HT1080 (cell line): Measurements from ENCODE around the gene SUPT3H. TPM values are rescaled to one million over a fixed set of nuclear protein-coding genes. Genes with fewer than 3 reads are reported as not detected.

Experiments
- DNase-seq: peaks from one replicate; pipeline ENCODE4 v3.0.0-alpha.2; 2015; ENCODE audit warnings: low read depth
- total RNA-seq: library from RNA; depleted of rRNA; stranded (reverse); fragments of >200 nt; shearing (Covaris generic); gene quantifications from 2 replicates; pipeline ENCODE4 v1.2.3, GENCODE V29; 2014

SUPT3H gene
- total RNA-seq, 1 experiment from 2014 or later: 9.1 TPM

DNA sequence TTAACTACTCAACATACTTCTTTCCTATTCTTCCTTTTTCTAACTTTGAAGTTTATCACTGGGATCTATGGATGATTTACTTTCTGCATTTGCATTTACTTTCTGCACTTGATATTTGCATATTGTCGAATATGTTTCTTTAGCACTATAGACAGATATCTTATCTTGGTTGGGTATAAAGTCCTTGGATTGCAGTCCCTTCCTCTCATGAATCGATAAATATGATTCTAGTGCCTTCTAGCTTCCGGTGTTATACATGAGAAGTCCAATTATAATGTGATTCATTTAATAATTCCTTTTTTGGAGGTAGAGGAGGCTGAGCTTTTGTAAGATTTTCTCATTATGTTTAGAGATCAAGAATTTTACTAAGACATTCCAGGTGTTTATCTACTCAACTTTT lies 370.8 kb downstream of the SUPT3H start:
- no peak for DNase-seq

GRCh38 chr6:45003961-45004360 lies 373.8 kb downstream of the SUPT3H start:
- no peak for DNase-seq

DNA sequence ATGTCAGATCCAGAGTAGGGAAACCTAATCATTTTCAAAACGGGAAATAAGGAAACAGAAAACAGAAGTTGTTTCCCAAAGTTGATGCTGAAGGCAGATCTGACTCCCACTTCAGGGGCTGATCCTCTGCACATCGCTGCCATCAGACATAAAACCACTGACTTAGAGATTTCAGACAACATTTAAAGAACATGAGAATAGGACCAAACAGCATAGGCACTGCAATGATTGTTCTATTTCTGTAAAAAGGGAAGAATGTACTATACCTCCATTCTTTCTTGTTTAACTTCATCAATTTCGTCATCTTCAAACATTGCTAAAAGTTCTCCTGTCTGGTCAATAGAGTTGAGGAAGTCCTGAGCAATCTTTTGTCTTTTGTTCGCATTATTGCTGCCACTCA lies 374.3 kb downstream of the SUPT3H start:
- DNase-seq: no peak

DNA sequence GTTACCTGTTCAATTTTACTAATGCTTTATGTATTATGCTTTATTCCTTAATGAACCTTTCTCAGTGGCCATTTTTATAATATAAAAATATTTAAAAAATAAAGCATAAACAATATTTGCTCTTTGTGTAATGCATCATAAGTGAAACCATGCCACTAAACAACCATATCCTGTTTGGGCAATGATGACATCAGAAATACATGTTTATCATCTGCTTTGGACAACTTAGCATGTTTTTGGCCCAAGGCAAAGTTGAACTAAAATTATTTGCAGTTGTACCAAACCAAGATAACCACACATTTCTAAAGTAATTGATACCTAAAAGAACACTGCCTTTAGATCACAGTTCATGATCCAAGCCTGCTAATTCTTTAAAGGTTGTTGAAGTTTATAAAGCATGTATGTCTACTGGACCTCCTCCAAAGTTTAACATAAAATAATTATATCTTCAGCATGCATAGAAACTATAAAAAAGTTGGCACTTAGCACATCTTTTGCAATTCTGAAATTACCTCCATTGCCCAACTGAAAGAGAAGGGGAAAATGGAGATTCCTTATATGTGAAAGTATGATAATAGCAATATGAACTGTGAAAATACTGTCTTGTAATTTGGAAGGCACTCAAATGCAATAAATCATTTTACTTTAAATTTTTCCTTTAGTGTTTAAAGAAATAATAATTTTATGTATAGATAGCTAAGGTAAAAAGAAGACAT lies 375.2 kb downstream of the SUPT3H start:
- no peak for DNase-seq

GRCh38 chr6:45001663-45002062 lies 376.1 kb downstream of the SUPT3H start:
- DNase-seq: no peak

DNA sequence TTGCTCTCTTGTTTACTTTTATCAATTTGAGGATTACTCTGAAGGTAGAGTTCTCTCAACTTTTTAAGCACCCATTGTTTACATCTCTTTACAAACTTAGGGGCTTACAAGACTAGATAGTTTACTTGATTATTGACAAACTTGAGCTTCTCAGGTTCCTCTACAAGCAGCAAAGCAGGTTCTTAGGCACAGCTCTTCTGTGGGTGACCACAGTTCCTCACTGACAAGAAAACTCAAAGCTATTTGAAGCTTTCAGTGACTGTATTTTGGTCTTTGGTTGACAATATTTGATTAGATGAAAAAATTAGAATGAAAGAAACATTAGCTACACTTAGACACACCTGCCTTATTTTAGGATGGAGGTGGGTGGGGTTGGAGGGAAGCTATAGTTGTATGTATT lies 376.9 kb downstream of the SUPT3H start:
- no peak for DNase-seq

DNA sequence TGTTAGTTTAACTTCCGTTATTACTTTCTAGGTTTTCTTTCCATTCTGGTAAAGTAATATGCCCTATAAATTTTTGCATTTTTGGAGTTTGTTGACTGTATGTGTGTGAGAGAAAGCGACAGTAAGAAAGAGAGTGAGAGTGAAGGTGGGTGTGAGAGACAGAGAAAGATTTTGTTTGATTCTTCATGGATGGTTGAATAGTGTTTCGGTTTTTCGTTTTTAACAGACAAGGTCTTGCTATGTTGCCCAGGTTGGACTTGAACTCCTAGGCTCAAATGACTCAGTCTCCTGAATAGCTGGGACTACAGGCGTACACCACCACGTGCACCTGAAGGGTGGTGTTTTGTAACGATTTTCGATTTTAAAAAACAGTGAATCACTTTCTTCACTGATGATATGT lies 378.7 kb downstream of the SUPT3H start:
- no peak for DNase-seq

- DNase-seq: no peak
Measured at GRCh38 chr6:44995486-44996132, 382.1 kb downstream of the SUPT3H start.

- DNase-seq: no peak
Measured at GRCh38 chr6:44989391-44989790, 388.3 kb downstream of the SUPT3H start.

- DNase-seq: no peak
Measured at GRCh38 chr6:44985006-44985405, 392.7 kb downstream of the SUPT3H start.

DNA sequence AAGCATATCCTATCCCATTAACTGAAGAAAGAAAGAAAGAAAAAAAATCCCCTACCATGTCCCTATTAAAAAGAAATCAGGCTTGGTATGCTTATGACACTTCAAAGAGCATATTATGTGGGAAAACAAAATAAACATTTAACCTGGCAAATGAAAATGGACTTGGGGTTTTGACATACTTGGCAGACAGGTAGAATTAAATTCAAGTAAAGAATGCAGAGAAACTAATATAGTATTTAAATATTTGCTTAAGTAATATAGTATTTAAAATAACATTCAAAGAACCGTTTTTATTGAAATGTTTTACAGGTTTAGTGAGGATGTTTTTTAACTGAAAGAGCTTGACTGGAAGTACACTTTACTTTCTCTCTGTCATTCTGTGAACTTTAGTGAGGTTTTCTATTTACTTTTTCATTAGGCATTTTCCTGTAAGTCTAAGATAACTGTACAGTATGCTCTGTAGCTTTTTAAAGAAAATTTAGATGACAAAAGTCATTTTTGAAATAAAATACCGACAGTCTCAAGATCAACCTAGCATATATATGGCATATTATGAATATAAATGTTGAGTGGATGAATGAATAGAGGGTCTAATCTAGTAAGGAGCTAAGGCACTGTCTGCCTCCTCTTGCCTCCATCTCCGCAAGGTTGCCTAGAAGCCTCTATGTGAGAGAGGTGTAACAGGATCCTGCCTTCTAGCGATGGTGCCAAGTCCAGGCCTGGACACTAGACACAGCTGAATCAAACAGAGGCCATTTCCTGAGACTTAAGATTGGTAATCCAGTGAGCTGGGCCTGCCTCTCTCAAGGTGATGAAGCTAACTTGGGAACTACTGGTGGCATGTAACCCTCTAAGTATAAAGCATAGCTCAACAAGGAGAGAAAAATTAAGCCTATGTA lies 394.0 kb downstream of the SUPT3H start:
- DNase-seq: no peak

- DNase-seq: no peak
Measured at GRCh38 chr6:44980841-44981240, 396.9 kb downstream of the SUPT3H start.

DNA sequence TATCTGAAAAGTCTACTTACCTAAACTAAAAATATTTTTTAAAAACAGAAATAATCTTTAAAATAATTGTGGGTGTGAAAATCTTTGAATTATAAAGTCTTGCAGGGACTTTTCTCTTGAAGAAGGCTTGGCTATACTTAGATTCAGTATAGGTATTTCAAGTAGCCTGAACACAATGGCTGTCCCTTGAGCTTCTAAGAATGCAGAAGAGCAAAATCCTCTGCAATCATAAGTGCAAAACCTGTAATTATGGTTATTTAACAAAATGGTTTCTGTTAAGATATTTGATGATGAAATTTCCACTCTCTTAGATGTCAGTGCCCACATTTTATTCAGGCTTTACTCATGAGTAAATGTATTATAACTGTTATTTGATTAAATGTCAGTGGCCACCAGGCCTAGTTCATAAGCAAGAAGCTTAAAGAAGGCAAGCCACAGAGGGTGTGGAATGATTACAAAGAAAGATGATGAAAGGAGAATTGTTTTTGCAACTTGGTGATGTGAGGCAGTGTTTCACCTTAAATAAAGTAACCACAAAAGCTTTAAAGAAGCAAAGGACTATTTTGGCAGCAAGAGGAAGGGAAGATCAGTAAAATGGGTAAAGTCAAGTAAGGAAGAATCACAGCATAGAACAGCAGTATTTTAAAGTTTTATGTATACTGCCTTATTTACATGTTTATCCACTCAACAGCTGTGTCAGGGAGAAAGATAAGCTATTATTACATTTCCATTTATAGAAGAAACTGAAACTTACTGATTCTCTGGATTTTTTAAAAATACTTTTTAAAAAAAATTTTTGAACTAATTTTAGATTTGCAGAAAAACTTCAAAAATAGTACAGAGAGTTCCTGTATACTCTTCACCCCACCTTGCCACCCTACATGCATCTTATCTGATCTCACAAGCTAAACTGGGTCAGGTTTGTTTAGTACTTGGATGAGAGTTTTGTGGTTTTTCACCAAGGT lies 400.8 kb downstream of the SUPT3H start:
- no peak for DNase-seq

DNA sequence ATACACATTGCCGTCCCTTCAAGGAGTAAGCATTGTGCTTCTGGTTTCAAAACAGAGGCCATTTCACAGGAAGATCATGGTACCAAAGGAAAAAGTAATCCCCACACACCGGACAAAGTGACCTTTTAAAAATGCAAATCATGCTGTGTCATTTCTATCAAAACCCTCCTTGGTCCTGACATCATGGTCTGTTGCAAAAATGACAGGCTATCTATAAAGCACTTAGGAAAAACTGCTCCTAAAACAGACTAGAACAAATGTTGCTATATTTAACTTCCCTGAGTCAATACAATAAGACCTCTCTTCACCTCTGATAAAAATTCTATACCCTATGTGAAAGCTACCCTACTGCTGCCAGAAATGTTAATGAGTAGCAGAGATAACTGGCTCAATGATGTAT lies 403.2 kb downstream of the SUPT3H start:
- no peak for DNase-seq

DNA sequence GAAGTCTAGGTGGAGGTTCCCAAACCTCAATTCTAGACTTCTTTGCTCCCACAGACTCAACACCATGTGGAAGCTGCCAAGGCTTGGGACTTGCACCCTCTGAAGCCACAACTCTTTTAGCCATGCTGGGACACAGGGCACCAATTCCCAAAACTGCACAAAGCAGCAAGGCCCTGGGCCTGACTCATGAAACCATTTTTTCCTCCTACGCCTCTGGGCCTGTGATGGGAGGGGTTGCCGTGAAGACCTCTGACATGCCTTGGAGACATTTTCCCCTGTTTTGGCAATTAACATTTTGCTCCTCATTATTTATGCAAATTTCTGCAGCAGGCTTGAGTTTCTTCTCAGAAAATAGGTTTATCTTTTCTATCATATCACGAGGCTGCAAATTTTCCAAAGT lies 405.0 kb downstream of the SUPT3H start:
- no peak for DNase-seq

- DNase-seq: no peak
Measured at GRCh38 chr6:44969446-44970185, 408.1 kb downstream of the SUPT3H start.

GRCh38 chr6:44967481-44967880 lies 410.3 kb downstream of the SUPT3H start:
- DNase-seq: no peak

DNA sequence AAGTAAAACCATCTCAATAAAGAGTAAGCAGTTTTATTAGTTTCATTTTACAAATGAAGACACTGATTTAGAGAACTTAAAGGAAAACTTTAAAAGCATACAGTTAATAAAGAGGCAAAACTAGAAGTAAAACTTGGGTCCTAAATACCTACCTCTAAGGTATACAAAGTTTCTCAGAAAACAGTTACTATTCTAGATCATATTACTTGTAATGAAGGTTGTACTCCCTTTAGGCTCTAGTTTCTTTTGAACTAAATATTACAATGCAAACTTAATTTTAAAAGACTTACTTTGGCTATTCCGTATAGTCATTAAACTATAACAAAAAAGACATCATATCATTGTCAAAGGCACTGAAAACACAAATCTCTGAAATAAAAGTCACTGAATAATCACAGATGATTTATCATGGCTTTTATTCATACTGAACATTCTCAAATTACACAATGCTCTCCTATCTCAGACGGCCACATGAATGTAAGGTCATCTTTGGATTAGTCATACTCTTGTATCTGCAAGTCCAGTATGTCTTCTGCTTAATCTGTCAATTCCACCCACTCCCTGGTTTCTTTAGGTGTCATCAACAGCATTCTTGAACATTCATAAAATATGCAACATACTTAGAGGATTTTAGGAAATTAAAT lies 411.2 kb downstream of the SUPT3H start:
- peak; percentile 66 for DNase-seq

- no peak for DNase-seq
Measured at GRCh38 chr6:44965708-44966107, 412.0 kb downstream of the SUPT3H start.

GRCh38 chr6:44960898-44961297 lies 416.8 kb downstream of the SUPT3H start:
- peak; percentile 47 for DNase-seq
